ENCODE measurements around the gene AGBL1.

GRCh38 chr15:86382341-86382740, 302.7 kb downstream of the AGBL1 start:
- TF ChIP-seq REST (IDR thresholded peaks at IDR 0.05; ENCODE audit: insufficient replicate concordance, low read depth) (no peak), CTCF (IDR thresholded peaks at IDR 0.05; ENCODE audit: insufficient read depth, low read length) (no peak), POLR2AphosphoS5 (IDR thresholded peaks at IDR 0.05; ENCODE audit: low read depth) (no peak), SPI1 (IDR thresholded peaks at IDR 0.05; ENCODE audit: borderline replicate concordance, low read depth) (no peak), GABPA (IDR thresholded peaks at IDR 0.05; ENCODE audit: low read depth) (no peak)

Data from HL-60 (cell line).